IPS-11a (cell line): Measurements from ENCODE around the gene ZG16.

Experiments used
- H3K4me3 ChIP-seq: one replicate; pipeline ENCODE4 v1.5.1; 2013; ENCODE audit warnings: low read depth, low read length, control low read depth

ZG16 gene

GRCh38 chr16:29807426-29808218, 29.6 kb downstream of the ZG16 start:
- peak overlapping the region; percentile 93 for H3K4me3 ChIP-seq

- peak overlapping the region; percentile 93 for H3K4me3 ChIP-seq
Measured at GRCh38 chr16:29808219-29808900, 30.3 kb downstream of the ZG16 start.

- H3K4me3 ChIP-seq, result no peak overlapping the region
Measured at GRCh38 chr16:29809031-29809747, 31.1 kb downstream of the ZG16 start.

- H3K4me3 ChIP-seq, result no peak overlapping the region
Measured at GRCh38 chr16:29809850-29810698, 32.0 kb downstream of the ZG16 start.

- no peak overlapping the region for H3K4me3 ChIP-seq
Measured at GRCh38 chr16:29810699-29811169, 32.7 kb downstream of the ZG16 start.

GRCh38 chr16:29811170-29811895, 33.3 kb downstream of the ZG16 start:
- peak overlapping the region; percentile 58 for H3K4me3 ChIP-seq

- peak within 1 kb of the TSS; percentile 72 for H3K4me3 ChIP-seq
Measured at GRCh38 chr16:29811896-29812665, 34.0 kb downstream of the ZG16 start, which contains the start of gene PRRT2. TSS of gene PRRT2 (plus strand) at chr16:29812193. CDS start at chr16:29813055, 862 bp downstream.

- peak overlapping the region; percentile 72 for H3K4me3 ChIP-seq
Measured at GRCh38 chr16:29812754-29813643, 34.9 kb downstream of the ZG16 start.

- no peak overlapping the region for H3K4me3 ChIP-seq
Measured at GRCh38 chr16:29813644-29814562, 35.8 kb downstream of the ZG16 start.

- H3K4me3 ChIP-seq, result no peak overlapping the region
Measured at GRCh38 chr16:29814592-29814991, 36.5 kb downstream of the ZG16 start.

- peak overlapping the region; percentile 84 for H3K4me3 ChIP-seq
Measured at GRCh38 chr16:29815032-29815721, 37.1 kb downstream of the ZG16 start.

GRCh38 chr16:29815793-29816693, 38.0 kb downstream of the ZG16 start, which contains the start of gene PAGR1:
TSS of gene PAGR1 (plus strand) at chr16:29816152. CDS start at chr16:29816526, 374 bp downstream.
- peak within 1 kb of the TSS; percentile 84 for H3K4me3 ChIP-seq

GRCh38 chr16:29816694-29817441, 38.8 kb downstream of the ZG16 start:
- H3K4me3 ChIP-seq, result peak overlapping the region; percentile 84

GRCh38 chr16:29818082-29818481, 40.0 kb downstream of the ZG16 start:
- no peak overlapping the region for H3K4me3 ChIP-seq

- no peak overlapping the region for H3K4me3 ChIP-seq
Measured at GRCh38 chr16:29819506-29819905, 41.5 kb downstream of the ZG16 start.
